NCI-H524 treated with DMSO at 0.1 percent for 48 hours (cell line): ENCODE data around the gene COQ10A.
"Not testable (repeated sequence)": the region's sequence is repeated elsewhere in the genome, so short reads cannot be mapped to it uniquely, and the experiment has no call there.

Experiments
- DNase-seq: peaks from one replicate; lab custom pipeline; 2025; lab: John Stamatoyannopoulos, UW

COQ10A gene

DNA sequence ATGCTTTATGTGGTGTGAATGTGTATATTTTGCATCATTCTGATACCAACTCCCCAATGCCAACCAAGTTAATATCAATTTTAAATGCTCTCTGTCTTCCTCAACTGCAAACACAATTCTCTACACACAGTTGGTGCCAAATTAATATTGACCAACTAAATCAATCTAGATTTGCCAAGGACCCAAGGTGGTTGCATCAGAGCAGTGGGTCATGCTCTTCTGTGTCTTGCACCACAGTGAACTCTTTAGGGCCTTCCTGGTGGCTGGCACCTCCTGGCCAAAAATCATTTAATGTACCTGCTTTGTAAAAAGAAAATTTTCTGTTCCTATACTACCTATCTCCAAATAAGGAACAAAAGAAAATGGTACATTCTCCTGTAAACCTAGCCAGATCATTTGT, 14.1 kb downstream of the COQ10A start:
- no peak for DNase-seq

GRCh38 chr12:56282030-56282429, 15.3 kb downstream of the COQ10A start:
- no peak for DNase-seq

- DNase-seq = no peak
Observed at GRCh38 chr12:56282579-56282978, 15.8 kb downstream of the COQ10A start.

DNA sequence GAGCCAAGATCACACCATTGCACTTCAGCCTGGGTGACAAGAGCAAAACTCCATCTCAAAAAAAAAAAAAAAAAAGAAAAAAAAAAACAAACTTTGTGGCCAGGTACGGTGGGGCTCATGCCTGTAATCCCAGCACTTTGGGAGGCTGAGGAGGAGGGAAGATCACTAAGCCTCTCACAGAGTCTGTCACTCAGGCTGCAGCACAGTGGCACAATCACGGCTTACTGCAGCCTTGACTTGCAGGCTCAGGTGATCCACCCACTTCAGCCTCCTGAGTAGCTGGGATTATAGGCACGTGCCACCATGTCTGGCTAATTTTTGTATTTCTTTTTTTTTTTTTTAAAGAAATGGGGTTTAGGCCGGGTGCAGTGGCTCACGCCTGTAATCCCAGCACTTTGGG, 17.5 kb downstream of the COQ10A start:
- not testable (repeated sequence) for DNase-seq

DNA sequence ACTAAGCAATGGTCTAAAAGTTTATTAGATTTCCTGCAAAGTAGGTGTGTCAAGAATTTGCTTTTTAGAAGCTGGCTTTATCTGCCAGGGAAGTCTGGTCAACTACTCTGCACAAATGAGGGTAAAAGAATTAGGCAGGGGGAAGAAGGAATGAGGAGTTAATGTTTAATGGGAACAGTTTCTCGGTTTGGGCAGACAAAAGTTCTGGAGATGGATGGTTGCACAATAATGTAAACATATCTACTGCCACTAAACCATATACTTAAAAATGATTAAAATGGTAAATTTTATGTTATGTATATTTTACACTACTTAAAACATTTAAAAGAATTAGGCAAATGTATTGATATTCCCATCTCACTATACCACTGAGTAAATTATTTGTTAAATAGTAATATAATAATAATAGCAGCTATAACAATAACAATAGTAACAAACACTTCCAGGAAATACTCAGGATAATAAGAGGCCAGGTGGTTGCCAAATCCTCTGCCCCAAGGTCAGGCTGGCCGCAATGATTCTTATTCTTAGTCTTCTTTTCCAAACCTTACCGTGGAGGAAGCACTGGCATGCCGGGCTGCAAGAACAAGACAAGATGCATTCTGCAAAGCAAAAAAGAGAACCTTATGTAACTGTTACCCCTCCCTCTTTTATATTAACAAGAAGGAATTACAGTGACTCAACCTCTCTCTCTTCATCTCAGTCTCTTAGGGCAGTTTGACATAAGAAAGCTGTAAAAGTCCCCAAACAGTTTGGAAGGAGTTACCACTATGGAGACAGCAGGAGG, 19.5 kb downstream of the COQ10A start:
- DNase-seq = no peak

DNA sequence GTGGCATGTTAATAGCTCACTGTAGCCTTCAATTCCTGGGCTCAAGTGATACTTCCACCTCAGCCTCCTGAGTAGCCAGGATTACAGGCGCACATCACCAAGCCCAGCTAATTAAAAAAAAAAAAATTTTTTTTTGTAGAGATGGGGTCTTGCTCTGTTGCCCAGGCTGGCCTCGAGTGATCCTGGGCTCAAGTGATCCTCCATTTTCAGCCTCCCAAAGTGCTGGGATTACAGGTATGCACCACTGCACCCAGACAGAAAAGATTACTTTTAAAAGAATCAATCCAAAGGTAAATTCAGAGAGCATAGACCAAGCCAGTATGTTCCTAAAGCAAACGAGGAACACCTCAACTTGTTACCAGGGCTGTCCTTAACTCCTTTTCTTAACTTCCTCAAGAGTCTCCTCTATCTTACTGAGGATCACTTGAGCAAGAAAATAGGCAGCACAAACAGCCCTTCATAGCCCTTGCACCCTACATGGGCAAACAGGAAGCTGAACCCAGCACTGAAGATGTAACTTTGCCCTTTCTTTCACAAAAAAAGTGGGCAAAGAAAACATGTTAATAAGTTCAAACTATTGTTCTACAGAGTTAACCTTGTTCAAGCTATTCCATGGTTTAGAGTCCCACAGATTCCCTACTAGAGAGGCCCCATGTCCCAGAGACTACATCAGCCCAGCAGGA, 22.1 kb downstream of the COQ10A start:
- no peak for DNase-seq

- no peak for DNase-seq
Observed at GRCh38 chr12:56293795-56294194, 27.1 kb downstream of the COQ10A start.

DNA sequence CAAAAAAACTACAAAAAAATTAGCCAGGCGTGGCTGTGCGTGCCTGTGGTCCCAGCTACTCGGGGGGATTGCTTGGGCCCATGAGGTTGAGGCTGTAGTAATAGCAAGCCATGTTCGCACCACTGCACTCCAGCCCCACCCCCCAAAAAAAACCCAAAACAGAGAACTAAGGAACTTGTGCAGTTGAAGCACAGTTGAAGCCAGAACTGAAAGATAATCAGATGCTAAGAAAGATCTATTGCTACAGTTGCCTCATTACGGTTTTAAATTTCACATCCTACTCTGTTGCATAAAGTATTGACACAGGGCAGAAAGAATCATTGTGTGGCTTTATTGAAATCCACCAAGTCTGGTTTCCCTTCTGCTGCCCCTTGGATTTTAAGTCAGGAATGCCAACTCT, 29.6 kb downstream of the COQ10A start:
- DNase-seq = no peak

DNA sequence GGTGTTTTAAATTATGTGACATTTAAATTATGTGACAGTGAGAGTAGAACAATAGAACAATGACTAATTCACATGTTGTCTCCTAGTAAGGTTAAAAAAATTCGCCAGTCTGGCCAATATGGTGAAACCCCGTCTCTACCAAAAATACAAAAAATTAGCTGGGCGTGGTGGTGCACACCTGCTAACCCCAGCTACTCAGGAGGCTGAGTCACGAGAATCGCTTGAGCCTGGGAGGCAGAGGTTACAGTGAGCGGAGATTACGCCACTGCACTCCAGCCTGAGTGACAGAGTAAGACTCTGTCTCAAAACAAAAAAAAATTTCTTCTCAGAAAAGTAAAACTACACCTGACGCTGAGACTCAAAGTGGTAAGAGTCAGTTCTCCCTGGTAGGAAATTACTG, 30.7 kb downstream of the COQ10A start:
- no peak for DNase-seq

DNA sequence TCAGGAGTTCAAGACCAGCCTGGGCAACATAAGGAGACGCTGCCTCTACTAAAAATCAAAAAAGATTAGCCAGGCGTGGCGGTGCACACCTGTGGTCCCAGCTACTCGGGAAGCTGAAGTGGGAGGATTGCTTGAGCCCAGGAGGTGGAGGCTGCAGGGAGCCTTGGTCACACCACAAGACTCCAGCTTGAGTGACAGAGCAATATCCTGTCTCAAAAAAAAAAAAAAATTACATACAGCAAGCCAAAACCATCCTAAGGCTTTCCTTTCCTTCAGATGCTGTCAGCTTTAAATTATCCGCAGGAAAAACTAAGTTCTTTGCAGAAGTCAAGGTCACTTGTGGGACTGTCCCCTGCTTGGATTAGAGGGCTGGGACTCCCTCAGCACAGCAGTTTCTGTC, 32.1 kb downstream of the COQ10A start:
- no peak for DNase-seq

GRCh38 chr12:56299308-56299852, 32.6 kb downstream of the COQ10A start:
- DNase-seq = no peak

- DNase-seq = peak; percentile 84
Observed at GRCh38 chr12:56299853-56300643, 33.3 kb downstream of the COQ10A start, which contains the start of gene CS. CS (minus strand) TSS chr12:56300330; CDS start chr12:56300201, 129 bp downstream.

GRCh38 chr12:56300644-56301464, 34.1 kb downstream of the COQ10A start:
- no peak for DNase-seq

DNA sequence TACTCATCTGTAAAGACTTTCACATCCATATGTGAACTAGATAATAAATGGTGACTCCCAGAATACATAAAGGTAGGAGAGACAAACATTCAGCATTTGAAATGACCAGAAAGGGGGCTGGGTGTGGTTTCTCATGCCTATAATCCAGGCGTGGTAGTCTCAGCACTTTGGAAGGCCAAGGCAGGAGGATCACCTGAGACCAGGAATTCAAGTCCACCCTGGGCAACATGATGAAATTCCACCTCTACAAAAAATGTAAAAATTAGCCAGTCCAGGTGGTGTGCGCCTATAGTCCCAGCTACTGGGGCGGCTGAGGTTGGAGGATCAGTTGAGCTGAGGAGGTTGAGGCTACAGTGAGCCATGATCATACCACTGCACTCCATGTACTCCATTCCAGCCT, 37.5 kb downstream of the COQ10A start:
- no peak for DNase-seq

GRCh38 chr12:56304872-56305590, 38.3 kb downstream of the COQ10A start:
- no peak for DNase-seq

GRCh38 chr12:56307221-56307965, 40.7 kb downstream of the COQ10A start:
- DNase-seq = no peak

DNA sequence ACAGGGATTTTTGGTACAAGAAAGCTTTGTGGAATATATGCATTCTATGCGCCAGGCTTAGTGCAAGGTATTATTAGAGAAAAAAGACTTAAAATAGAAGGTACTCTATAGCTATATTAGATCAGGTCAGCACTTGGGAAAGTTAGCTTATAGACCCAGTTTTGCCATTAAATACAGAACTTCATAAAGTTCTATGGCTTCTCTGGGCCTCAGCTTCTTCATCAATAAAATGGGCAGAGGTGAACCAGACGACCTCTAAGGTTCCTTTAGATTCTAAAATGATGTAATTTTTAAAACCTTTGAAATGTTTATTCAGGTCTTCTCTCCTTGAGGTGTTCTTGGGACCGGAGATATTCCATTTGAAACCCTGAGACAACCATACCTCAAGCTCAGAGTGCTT, 42.0 kb downstream of the COQ10A start:
- no peak for DNase-seq

DNA sequence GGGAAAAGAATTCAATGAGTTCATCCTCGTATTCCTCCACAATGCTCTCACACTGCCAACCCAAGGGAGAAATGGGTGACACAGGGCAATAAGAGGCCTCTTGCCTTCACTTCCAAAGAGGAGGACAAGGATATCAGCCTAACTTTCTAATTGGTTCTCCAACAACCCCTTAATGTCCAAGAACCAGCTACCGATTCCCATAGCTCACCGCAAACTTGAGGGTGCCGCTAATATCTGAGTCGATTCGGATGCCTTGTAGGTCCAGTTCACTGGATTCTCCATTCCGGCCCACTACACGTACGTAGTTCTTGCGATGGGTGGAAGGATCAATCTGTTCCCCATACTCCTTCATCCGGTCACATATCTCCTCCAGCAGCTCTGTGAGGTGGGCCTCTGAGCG, 44.3 kb downstream of the COQ10A start:
- DNase-seq = no peak

- DNase-seq = no peak
Observed at GRCh38 chr12:56315249-56315621, 48.5 kb downstream of the COQ10A start.
